GM12873 (cell line): ENCODE results near the gene SETBP1.

Experiments
- TF ChIP-seq, protein P1 (sequence below): IDR thresholded peaks from 2 replicates; pipeline ENCODE4 v1.5.1; 2012; ENCODE audit warnings: low read depth, mild to moderate bottlenecking, moderate library complexity, low read length, control low read depth; ENCODE audit not compliant: insufficient read depth; ENCODE audit errors: missing control alignments

The SETBP1 gene

DNA sequence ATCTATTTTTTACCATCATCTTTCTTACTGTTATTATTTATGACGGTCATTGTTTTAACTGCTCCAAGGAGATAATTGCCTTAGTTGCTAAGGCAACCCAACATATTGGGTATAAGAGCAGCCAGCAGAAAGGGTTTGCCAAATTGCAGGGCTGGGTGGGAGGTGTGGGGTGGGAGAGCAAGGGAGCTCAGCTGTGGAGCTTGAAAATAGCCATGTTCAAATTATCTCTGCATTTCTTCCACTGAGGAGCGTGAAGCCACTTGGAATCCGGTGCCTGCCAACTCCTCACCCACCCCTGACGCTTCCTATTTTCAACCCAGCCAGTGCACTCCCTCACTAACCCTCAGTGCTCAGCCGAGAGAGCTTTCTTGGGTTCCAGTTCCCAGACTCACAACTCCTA, 60.8 kb downstream of the SETBP1 start:
- TF ChIP-seq, protein P1, sequence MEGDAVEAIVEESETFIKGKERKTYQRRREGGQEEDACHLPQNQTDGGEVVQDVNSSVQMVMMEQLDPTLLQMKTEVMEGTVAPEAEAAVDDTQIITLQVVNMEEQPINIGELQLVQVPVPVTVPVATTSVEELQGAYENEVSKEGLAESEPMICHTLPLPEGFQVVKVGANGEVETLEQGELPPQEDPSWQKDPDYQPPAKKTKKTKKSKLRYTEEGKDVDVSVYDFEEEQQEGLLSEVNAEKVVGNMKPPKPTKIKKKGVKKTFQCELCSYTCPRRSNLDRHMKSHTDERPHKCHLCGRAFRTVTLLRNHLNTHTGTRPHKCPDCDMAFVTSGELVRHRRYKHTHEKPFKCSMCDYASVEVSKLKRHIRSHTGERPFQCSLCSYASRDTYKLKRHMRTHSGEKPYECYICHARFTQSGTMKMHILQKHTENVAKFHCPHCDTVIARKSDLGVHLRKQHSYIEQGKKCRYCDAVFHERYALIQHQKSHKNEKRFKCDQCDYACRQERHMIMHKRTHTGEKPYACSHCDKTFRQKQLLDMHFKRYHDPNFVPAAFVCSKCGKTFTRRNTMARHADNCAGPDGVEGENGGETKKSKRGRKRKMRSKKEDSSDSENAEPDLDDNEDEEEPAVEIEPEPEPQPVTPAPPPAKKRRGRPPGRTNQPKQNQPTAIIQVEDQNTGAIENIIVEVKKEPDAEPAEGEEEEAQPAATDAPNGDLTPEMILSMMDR = no peak

DNA sequence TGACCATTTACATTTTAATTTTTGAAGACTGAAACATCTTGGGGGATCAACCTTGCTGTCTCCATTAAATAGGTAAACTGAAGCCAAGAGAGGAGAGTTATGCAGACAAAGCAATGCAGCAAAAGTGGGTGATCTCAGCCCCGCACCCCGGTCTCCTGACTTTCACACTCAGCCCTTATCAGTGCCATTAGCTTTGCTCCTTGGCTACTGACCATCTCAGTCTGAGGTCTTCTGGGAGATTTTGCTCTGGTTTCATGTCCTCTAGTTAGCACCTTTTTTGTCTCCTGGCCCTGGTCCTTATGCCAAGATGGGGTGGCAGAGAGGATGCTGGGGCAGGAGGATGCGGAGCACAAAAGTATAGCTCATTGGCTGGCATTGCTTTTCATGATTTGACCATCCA, 61.4 kb downstream of the SETBP1 start:
- TF ChIP-seq, protein P1 = no peak

DNA sequence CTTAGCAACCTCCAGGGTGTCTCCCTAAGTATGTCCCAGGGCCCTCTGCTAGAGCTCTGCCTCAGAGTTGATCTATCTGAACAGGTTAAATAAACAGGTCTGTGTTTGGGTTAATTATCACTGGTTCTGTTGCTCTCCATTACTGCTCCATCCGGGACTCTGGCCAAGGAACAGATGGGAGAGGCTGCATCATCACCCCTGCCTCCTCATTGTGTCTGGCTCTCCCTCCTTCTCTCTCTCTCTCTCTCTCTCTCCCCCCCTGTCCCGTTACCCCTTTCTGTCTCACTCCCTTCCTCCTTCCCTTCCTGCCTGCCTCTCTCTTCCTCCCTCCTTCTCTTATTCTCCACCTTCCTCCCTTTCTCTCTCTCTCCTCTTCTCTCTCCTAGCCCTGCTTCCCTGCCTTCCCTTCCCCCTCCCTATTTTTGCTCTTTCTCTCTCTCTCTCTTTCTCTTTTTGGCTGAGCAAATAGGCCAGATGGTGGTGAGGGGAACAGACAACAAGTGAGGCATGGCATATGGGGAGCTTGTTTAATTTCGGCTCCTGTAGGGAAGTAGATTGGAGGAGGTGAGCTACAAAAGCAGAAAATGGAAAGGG, 62.1 kb downstream of the SETBP1 start:
- TF ChIP-seq, protein P1 = no peak

DNA sequence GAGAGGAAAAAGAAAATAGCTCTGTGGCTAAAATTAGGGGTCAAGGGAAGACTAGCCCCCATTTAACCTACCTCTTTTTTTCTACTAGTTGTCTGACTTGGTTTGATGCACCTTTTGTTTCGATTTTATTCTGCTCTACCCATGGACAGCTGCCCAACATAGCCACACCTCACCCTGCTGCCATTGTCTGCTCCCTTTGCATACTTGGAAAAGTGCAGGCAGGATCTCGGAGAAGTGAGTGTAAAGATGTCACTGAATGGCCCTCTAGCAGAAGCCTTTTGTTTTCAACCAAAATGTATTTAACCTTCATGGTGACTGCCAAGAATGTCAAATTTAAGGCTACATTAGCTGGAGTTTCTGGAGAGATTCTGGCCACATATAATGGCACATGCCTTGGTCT, 62.9 kb downstream of the SETBP1 start:
- TF ChIP-seq, protein P1 = no peak

DNA sequence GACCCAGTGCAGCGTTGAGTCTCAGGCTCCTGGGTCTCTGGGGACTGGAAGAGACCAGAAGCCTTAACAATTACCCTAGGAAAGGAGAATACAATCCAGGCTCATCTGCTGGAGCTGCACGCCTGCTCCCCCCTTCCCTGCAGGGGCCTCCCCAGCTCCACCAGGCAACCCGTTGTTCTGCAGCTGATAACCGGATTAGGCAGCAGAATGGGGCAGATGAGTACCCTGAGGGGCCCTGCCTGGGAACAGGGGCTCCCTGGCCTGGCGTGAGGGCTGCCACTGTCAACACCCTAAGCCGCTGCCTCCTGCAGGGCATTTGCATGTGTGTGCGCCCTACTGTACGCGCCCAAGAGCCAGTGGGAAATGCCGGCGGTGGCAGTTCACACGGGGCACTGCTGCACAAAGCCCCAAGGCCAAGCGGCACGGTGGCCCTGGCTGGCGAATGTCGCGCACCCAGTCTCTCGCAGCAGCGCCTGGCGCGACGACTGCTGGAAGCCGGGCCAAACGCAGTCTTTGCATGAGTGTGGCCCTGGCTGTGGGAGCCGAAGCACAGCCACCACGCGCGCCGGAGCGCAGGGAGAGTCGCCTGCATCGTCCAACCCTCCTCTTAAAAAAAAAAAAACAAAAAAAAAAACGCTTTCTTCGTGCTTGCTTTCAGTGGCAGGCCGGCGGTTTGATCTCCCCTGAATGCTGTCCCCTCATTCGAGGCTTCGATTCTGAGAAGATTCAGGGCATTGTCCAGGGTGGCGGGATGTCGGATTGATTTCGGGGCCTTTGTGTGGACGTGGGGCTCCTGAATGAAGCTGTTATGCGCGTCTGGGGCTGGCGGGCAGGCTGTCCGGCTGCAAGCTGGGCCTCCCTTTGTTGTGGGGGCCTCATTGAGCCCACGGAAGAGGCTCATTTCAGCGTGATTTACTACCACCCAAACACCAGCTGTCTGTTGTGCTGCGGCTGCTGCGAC, 63.8 kb downstream of the SETBP1 start:
- TF ChIP-seq, protein P1 = no peak

DNA sequence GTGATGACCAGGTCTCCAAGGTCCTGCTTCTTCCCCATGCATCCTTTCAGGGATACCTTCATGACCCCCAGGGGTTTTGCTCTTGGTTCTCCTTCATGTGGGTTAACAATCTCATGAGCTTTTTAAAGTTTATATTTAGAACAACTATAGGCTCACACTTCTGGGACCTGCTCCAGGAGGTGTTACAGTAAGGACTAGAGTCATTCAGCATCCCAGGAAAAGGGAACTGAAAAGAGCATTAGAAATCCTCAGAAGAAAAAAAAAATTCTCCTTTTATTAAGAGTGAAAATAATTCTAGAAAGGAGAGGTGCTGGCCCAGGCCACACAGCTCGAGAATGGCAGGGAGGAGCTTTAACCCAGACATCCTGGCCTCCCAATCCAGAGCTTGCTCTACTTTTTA, 66.5 kb downstream of the SETBP1 start:
- TF ChIP-seq, protein P1 = no peak

DNA sequence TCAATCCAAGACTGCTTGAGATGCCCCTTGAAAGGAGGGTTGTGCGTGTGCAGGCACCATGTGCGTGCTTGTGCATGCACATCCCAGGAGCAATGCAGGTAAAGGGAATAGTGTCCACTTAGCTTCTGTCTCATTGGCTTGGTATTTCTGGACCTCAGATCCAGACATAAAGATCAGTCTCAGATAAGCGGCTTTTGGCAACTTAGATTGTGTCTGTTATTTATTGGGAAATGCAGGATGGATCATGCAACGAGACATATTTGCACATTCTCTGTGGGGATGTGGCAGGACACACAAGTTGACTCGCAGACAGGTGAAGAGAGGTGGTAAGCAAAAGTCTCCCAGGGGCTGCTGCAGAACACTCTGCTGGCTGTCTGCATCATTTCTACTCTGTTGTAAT, 67.9 kb downstream of the SETBP1 start:
- TF ChIP-seq, protein P1 = no peak
